Measurements from ENCODE around the gene ADAMTSL3. TPM values are rescaled to one million over a fixed set of nuclear protein-coding genes. Genes with fewer than 3 reads are reported as not detected.
A peak's percentile ranks its signal among the peaks of the same experiment; 100 is the strongest.

ADAMTSL3 gene
- total RNA-seq, 1 donor from 2014 or later = 2.4 TPM

GRCh38 chr15:83733206-83733605, 79.3 kb downstream of the ADAMTSL3 start:
- no peak overlapping the region for H2AFZ ChIP-seq (ENCODE audit: low read depth, low read length)
- Mint-ChIP-seq H3K9me3 (ENCODE audit: unreplicated experiment) (no peaks in the 10 kb centered on the region), H3K4me3 (ENCODE audit: unreplicated experiment) (no peak overlapping the region), H3K27ac (ENCODE audit: unreplicated experiment) (peak overlapping the region; percentile 93), H3K4me1 (ENCODE audit: low read depth, unreplicated experiment) (peaks cover 32% of the 10 kb centered on the region), H3K36me3 (ENCODE audit: low read depth, unreplicated experiment) (no peaks in the 10 kb centered on the region), H3K27me3 (ENCODE audit: low read depth, unreplicated experiment) (no peaks in the 10 kb centered on the region)
- no peaks in the 10 kb centered on the region for H3K36me3 ChIP-seq (ENCODE audit: insufficient read depth, low read length)
- no peak for TF ChIP-seq CTCF (IDR thresholded peaks at IDR 0.05; ENCODE audit: insufficient read depth, low read depth, low read length)
- TF ChIP-seq EZH2 (IDR thresholded peaks at IDR 0.05; ENCODE audit: insufficient read depth, low read length) = no peak
- H3K27ac ChIP-seq (ENCODE audit: low read depth, low read length) = peak overlapping the region; percentile 50
- H3K27me3 ChIP-seq (ENCODE audit: insufficient read depth, low read length) = peaks cover 17% of the 10 kb centered on the region
- H3K4me1 ChIP-seq (ENCODE audit: insufficient read depth, low read length) = peaks cover 17% of the 10 kb centered on the region
- FAIRE-seq = peak; percentile 99
- H3K4me3 ChIP-seq (ENCODE audit: insufficient read depth, low read depth, low read length) = no peak overlapping the region
- no peaks in the 10 kb centered on the region for H3K9me3 ChIP-seq (ENCODE audit: insufficient read depth, low read depth, low read length)
- peak overlapping the region; percentile 73 for H3K4me2 ChIP-seq (ENCODE audit: low read length)
- no peaks in the 10 kb centered on the region for H4K20me1 ChIP-seq (ENCODE audit: insufficient read depth, low read length)
- H3K9ac ChIP-seq (ENCODE audit: low read length) = peak overlapping the region; percentile 20
- DNase-seq (ENCODE audit: low read depth) = peak; percentile 92
- no peaks in the 10 kb centered on the region for H3K79me2 ChIP-seq (ENCODE audit: insufficient read depth, low read length)

- H3K36me3 Mint-ChIP-seq (ENCODE audit: low read depth, unreplicated experiment) = no peaks in the 10 kb centered on the region
- Histone ChIP-seq H4K20me1 (ENCODE audit: insufficient read depth, low read length) (no peaks in the 10 kb centered on the region), H3K4me2 (ENCODE audit: low read length) (peak overlapping the region; percentile 73), H3K9ac (ENCODE audit: low read length) (no peak overlapping the region), H3K4me1 (ENCODE audit: insufficient read depth, low read length) (peaks cover 17% of the 10 kb centered on the region), H3K27me3 (ENCODE audit: insufficient read depth, low read length) (peaks cover 17% of the 10 kb centered on the region), H2AFZ (ENCODE audit: low read depth, low read length) (no peak overlapping the region), H3K9me3 (ENCODE audit: insufficient read depth, low read depth, low read length) (no peaks in the 10 kb centered on the region), H3K36me3 (ENCODE audit: insufficient read depth, low read length) (no peaks in the 10 kb centered on the region), H3K4me3 (ENCODE audit: insufficient read depth, low read depth, low read length) (no peak overlapping the region), H3K27ac (ENCODE audit: low read depth, low read length) (peak overlapping the region; percentile 10), H3K79me2 (ENCODE audit: insufficient read depth, low read length) (no peaks in the 10 kb centered on the region)
- H3K27me3 Mint-ChIP-seq (ENCODE audit: low read depth, unreplicated experiment) = no peaks in the 10 kb centered on the region
- peaks cover 32% of the 10 kb centered on the region for H3K4me1 Mint-ChIP-seq (ENCODE audit: low read depth, unreplicated experiment)
- no peak for DNase-seq (ENCODE audit: low read depth)
- H3K27ac Mint-ChIP-seq (ENCODE audit: unreplicated experiment) = peak overlapping the region; percentile 93
- peak overlapping the region; percentile 48 for H3K4me3 Mint-ChIP-seq (ENCODE audit: unreplicated experiment)
- TF ChIP-seq CTCF (IDR thresholded peaks at IDR 0.05; ENCODE audit: insufficient read depth, low read depth, low read length) = no peak
- no peak for TF ChIP-seq EZH2 (IDR thresholded peaks at IDR 0.05; ENCODE audit: insufficient read depth, low read length)
- H3K9me3 Mint-ChIP-seq (ENCODE audit: unreplicated experiment) = no peaks in the 10 kb centered on the region
- no peak for FAIRE-seq
Measured at GRCh38 chr15:83733691-83734090, 79.8 kb downstream of the ADAMTSL3 start.

GRCh38 chr15:83734487-83734886, 80.6 kb downstream of the ADAMTSL3 start:
- Mint-ChIP-seq H3K36me3 (ENCODE audit: low read depth, unreplicated experiment) (no peaks in the 10 kb centered on the region), H3K4me3 (ENCODE audit: unreplicated experiment) (no peak overlapping the region), H3K9me3 (ENCODE audit: unreplicated experiment) (no peaks in the 10 kb centered on the region), H3K27ac (ENCODE audit: unreplicated experiment) (peak overlapping the region; percentile 93), H3K27me3 (ENCODE audit: low read depth, unreplicated experiment) (no peaks in the 10 kb centered on the region), H3K4me1 (ENCODE audit: low read depth, unreplicated experiment) (peaks cover 32% of the 10 kb centered on the region)
- peaks cover 17% of the 10 kb centered on the region for H3K27me3 ChIP-seq (ENCODE audit: insufficient read depth, low read length)
- DNase-seq (ENCODE audit: low read depth) = no peak
- H3K9ac ChIP-seq (ENCODE audit: low read length) = no peak overlapping the region
- FAIRE-seq = no peak
- H3K4me1 ChIP-seq (ENCODE audit: insufficient read depth, low read length) = peaks cover 17% of the 10 kb centered on the region
- TF ChIP-seq EZH2 (IDR thresholded peaks at IDR 0.05; ENCODE audit: insufficient read depth, low read length) (no peak), CTCF (IDR thresholded peaks at IDR 0.05; ENCODE audit: insufficient read depth, low read depth, low read length) (no peak)
- no peaks in the 10 kb centered on the region for H3K9me3 ChIP-seq (ENCODE audit: insufficient read depth, low read depth, low read length)
- H3K79me2 ChIP-seq (ENCODE audit: insufficient read depth, low read length) = no peaks in the 10 kb centered on the region
- no peaks in the 10 kb centered on the region for H4K20me1 ChIP-seq (ENCODE audit: insufficient read depth, low read length)
- no peaks in the 10 kb centered on the region for H3K36me3 ChIP-seq (ENCODE audit: insufficient read depth, low read length)
- H3K4me2 ChIP-seq (ENCODE audit: low read length) = no peak overlapping the region
- no peak overlapping the region for H3K4me3 ChIP-seq (ENCODE audit: insufficient read depth, low read depth, low read length)
- no peak overlapping the region for H3K27ac ChIP-seq (ENCODE audit: low read depth, low read length)
- no peak overlapping the region for H2AFZ ChIP-seq (ENCODE audit: low read depth, low read length)

Data from astrocyte (in vitro differentiated cells and primary cell).